ENCODE data around the gene GSDMA.

DNA sequence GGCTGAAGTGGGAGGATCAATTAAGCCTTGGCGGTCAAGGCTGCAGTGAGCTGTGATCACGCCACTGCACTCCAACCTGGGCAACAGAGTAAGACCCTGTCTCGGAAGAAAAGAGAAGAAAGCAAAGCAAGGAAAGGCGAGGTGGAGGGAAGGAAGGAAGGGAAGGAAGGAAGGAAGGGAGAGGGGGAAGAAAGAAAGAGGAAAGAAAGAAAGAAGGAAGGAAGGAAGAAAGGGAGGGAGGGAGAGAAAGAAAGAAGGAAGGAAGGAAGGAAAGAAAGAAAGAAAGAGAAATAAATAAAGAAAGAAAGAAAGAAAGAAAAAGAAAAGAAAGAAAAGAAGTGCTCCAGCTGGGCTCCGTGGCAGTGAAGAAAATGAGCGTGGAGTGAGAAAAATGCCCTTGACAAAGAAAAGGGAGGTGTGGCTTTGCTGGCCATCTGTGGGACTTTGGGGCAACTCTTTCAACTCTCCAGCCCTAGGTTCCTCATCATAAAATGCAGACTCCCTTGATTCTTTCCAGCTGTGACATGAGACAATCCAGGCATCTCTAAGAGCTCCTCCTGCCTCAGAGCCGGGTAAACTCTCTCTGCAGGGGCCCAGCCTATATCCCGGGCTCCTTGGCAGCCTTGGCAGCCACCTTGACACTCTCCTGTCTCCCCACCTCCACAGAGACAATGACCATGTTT is 2.4 kb downstream of the GSDMA start:
- TF ChIP-seq POLR2A (IDR thresholded peaks at IDR 0.05; ENCODE audit: low read length) (no peak), GATA1 (IDR thresholded peaks at IDR 0.05; ENCODE audit: low read depth, low read length) (no peak)
